Embryonic facial prominence (tissue), 1 donor: ENCODE results near the gene PTPRN2.

Experiments
- DNase-seq: peaks from one replicate; pipeline ENCODE4 v3.0.0-alpha.2; 2016; ENCODE audit errors: extremely low spot score

PTPRN2 gene

GRCh38 chr7:157543276-157543675, 1044.3 kb downstream of the PTPRN2 start:
- DNase-seq, result no peak

GRCh38 chr7:157542068-157543021, 1045.3 kb downstream of the PTPRN2 start:
- DNase-seq, result no peak

GRCh38 chr7:157541295-157542067, 1046.1 kb downstream of the PTPRN2 start:
- no peak for DNase-seq

GRCh38 chr7:157540606-157541294, 1046.9 kb downstream of the PTPRN2 start:
- DNase-seq, result no peak

- no peak for DNase-seq
Observed at GRCh38 chr7:157540020-157540419, 1047.6 kb downstream of the PTPRN2 start.

GRCh38 chr7:157539521-157539920, 1048.1 kb downstream of the PTPRN2 start:
- no peak for DNase-seq

- DNase-seq, result no peak
Observed at GRCh38 chr7:157538735-157539134, 1048.9 kb downstream of the PTPRN2 start.

- DNase-seq, result no peak
Observed at GRCh38 chr7:157538321-157538720, 1049.3 kb downstream of the PTPRN2 start.

GRCh38 chr7:157537056-157537455, 1050.6 kb downstream of the PTPRN2 start:
- DNase-seq, result no peak

- no peak for DNase-seq
Observed at GRCh38 chr7:157532068-157532467, 1055.6 kb downstream of the PTPRN2 start.

- no peak for DNase-seq
Observed at GRCh38 chr7:157529768-157530560, 1057.7 kb downstream of the PTPRN2 start.

- no peak for DNase-seq
Observed at GRCh38 chr7:157528785-157529341, 1058.8 kb downstream of the PTPRN2 start.

GRCh38 chr7:157527686-157528085, 1059.9 kb downstream of the PTPRN2 start:
- no peak for DNase-seq

GRCh38 chr7:157526913-157527634, 1060.5 kb downstream of the PTPRN2 start:
- no peak for DNase-seq

- no peak for DNase-seq
Observed at GRCh38 chr7:157526005-157526912, 1061.4 kb downstream of the PTPRN2 start.

- no peak for DNase-seq
Observed at GRCh38 chr7:157525491-157525915, 1062.1 kb downstream of the PTPRN2 start.

- no peak for DNase-seq
Observed at GRCh38 chr7:157524731-157525130, 1062.9 kb downstream of the PTPRN2 start.

GRCh38 chr7:157523766-157524421, 1063.7 kb downstream of the PTPRN2 start:
- no peak for DNase-seq

- DNase-seq, result no peak
Observed at GRCh38 chr7:157523371-157523765, 1064.3 kb downstream of the PTPRN2 start.
